HepG2 (cell line): ENCODE data around the gene ARHGAP15.

ENCODE experiments used
- CTCF ChIP-seq: sonication (generic); formaldehyde crosslinking; IDR thresholded peaks from 2 replicates; pipeline ENCODE4 v1.5.0; 2020; ENCODE audit warnings: mild to moderate bottlenecking, missing genetic modification reagents, moderate library complexity
- ETV6 ChIP-seq: sonication (generic); formaldehyde crosslinking; conservative IDR thresholded peaks from 2 replicates; pipeline ENCODE4 v1.4.0; 2020; ENCODE audit warnings: missing genetic modification reagents
- POLR2A ChIP-seq, 2 experiments: IDR thresholded peaks; 2 replicates each; pipeline ENCODE4 v1.6.1; 2011; ENCODE audit warnings: low read depth in 2 of 2, low read length in 2 of 2, mild to moderate bottlenecking in 1 of 2, moderate library complexity in 1 of 2; ENCODE audit not compliant: insufficient read depth in 1 of 2
- ZNF564 ChIP-seq: sonication (generic); formaldehyde crosslinking; IDR thresholded peaks from 2 replicates; pipeline ENCODE4 v1.8.1; 2023; ENCODE audit warnings: mild to moderate bottlenecking, missing genetic modification reagents
- ZNF687 ChIP-seq: sonication (generic); formaldehyde crosslinking; IDR thresholded peaks from 2 replicates; pipeline ENCODE4 v1.5.1; 2020; ENCODE audit warnings: mild to moderate bottlenecking, missing genetic modification reagents, moderate library complexity
- ZNF792 ChIP-seq: IDR thresholded peaks from 2 replicates; pipeline ENCODE4 v1.6.1; 2016

- TF ChIP-seq ZNF564 (CRISPR knock-in tag) (no peak), ZNF687 (CRISPR knock-in tag) (no peak), POLR2A (IDR thresholded peaks at IDR 0.05; ENCODE audit: insufficient read depth in 1 of 2, low read depth in 2 of 2, low read length in 2 of 2) (no peak), ZNF792 (CRISPR knock-in tag) (no peak), ETV6 (CRISPR knock-in tag) (no peak), CTCF (CRISPR knock-in tag) (no peak)
These were observed 400.0 kb downstream of the ARHGAP15 start for GRCh38 chr2:143529118-143529720.
